K562 (cell line): ENCODE results near the gene KANK4. TPM values are rescaled to one million over a fixed set of nuclear protein-coding genes. Genes with fewer than 3 reads are reported as not detected.

Source experiments
- ATAC-seq: fragments of 200-7000 bp; cut with Tn5 transposase; 3 replicates; pipeline ENCODE4 v1.9.1; 2020; ENCODE audit warnings: moderate library complexity
- BruUV-seq: library from RNA; stranded (reverse); fragments of 400-500 nt; replicated peaks from 2 replicates; lab custom pipeline; 2021; lab: Mats Ljungman, UMichigan
- CTCF ChIA-PET: fragments of 300-600 bp; formaldehyde crosslinking; extraction: SDS; loops from one replicate; lab custom pipeline; 2021; ENCODE audit warnings: low intra/inter-chr PET ratio; lab: Yijun Ruan, JAX
- POLR2A ChIA-PET: fragments of 300-600, 350-650 bp; sonication (Branson Sonifier 250); formaldehyde crosslinking; extraction: SDS; loops from one replicate; lab custom pipeline; 2021; ENCODE audit warnings: antibody characterized with exemption, inconsistent platforms; lab: Yijun Ruan, JAX
- DNase-seq, 4 experiments: peaks; one replicate each; pipeline versions ENCODE4 v3.0.0 to v3.0.0-alpha.2; 2011 to 2018; ENCODE audit warnings: low spot score in 3 of 4, mixed read lengths in 3 of 4; ENCODE audit errors: extremely low read depth in 1 of 4
- FAIRE-seq: peaks from 2 replicates; lab custom pipeline; 2011; peaks lifted over from hg19 to GRCh38; lab: Jason Lieb, UNC
- H2AFZ ChIP-seq: 2 replicates; pipeline ENCODE4 v1.6.0; 2011; ENCODE audit warnings: low read depth, low read length, control low read depth, inconsistent platforms
- H3K27ac ChIP-seq: fragments of 200-600 bp; 3 replicates; pipeline ENCODE4 v1.8.0; 2011; ENCODE audit warnings: low read depth, mild to moderate bottlenecking, control low read depth, inconsistent platforms, low read length, moderate library complexity, mixed read lengths; ENCODE audit errors: extremely low read depth
- H3K27me3 ChIP-seq, 2 experiments: fragments of 300-600 bp in 1 of 2; 2 replicates in 1 of 2; 3 replicates in 1 of 2; pipeline versions ENCODE4 v1.6.0 to v1.8.0; 2011; ENCODE audit warnings: inconsistent platforms in 2 of 2, low read length in 2 of 2, mild to moderate bottlenecking in 1 of 2, mixed read lengths in 1 of 2, moderate library complexity in 1 of 2; ENCODE audit not compliant: control insufficient read depth in 2 of 2, insufficient read depth in 2 of 2
- H3K36me3 ChIP-seq: fragments of 300-600 bp; 3 replicates; pipeline ENCODE4 v1.8.0; 2011; ENCODE audit warnings: mild to moderate bottlenecking, low read length, inconsistent platforms; ENCODE audit not compliant: control insufficient read depth, insufficient read depth
- H3K4me1 ChIP-seq, 2 experiments: fragments of 200-600 bp in 1 of 2; replicated peaks in 1 of 2; 2 replicates in 1 of 2; 3 replicates in 1 of 2; pipeline versions ENCODE4 v1.5.1 to v1.8.0; 2011; ENCODE audit warnings: inconsistent platforms in 2 of 2, low read length in 2 of 2, mild to moderate bottlenecking in 1 of 2, mixed read lengths in 1 of 2, moderate library complexity in 1 of 2; ENCODE audit not compliant: control insufficient read depth in 2 of 2, insufficient read depth in 2 of 2
- H3K4me2 ChIP-seq: 2 replicates; pipeline ENCODE4 v1.6.1; 2011; ENCODE audit warnings: low read length, control low read depth, inconsistent platforms, mixed read lengths; ENCODE audit not compliant: insufficient read depth
- H3K4me3 ChIP-seq: fragments of 200-600 bp; sonication (generic), shearing (Covaris generic); 2 replicates; pipeline ENCODE4 v1.5.1; 2016; ENCODE audit warnings: control low read depth, inconsistent platforms
- H3K79me2 ChIP-seq: fragments of 200-600 bp; 3 replicates; pipeline ENCODE4 v1.8.0; 2011; ENCODE audit warnings: low read length, inconsistent platforms; ENCODE audit not compliant: control insufficient read depth, insufficient read depth
- H3K9ac ChIP-seq, 2 experiments: 2 replicates each; pipeline versions ENCODE4 v1.6.0 to v1.6.1; 2011; ENCODE audit warnings: low read depth in 2 of 2, low read length in 2 of 2, control low read depth in 1 of 2, inconsistent platforms in 1 of 2, mild to moderate bottlenecking in 1 of 2, mixed read lengths in 1 of 2; ENCODE audit not compliant: insufficient read depth in 1 of 2
- H3K9me1 ChIP-seq: one replicate; pipeline ENCODE4 v1.6.0; 2011; ENCODE audit warnings: inconsistent platforms, mild to moderate bottlenecking, low read length, moderate library complexity; ENCODE audit not compliant: control insufficient read depth, insufficient read depth
- H3K9me3 ChIP-seq: replicated peaks from 2 replicates; pipeline ENCODE4 v1.5.1; 2011; ENCODE audit warnings: low read depth, low read length, inconsistent platforms; ENCODE audit not compliant: control insufficient read depth, insufficient read depth
- H4K20me1 ChIP-seq: replicated peaks from 2 replicates; pipeline ENCODE4 v1.6.1; 2011; ENCODE audit warnings: low read length, inconsistent platforms, mixed read lengths; ENCODE audit not compliant: control insufficient read depth, insufficient read depth
- CEBPZ ChIP-seq: fragments of 150-350 bp; IDR thresholded peaks from 2 replicates; pipeline ENCODE4 v1.6.1; 2014; ENCODE audit warnings: low read depth, mild to moderate bottlenecking, low read length, borderline replicate concordance
- DACH1 ChIP-seq: fragments of 450-650 bp; IDR thresholded peaks from 2 replicates; pipeline ENCODE4 v1.6.1; 2018; ENCODE audit not compliant: partially characterized antibody
- MEIS2 ChIP-seq: fragments of 450-650 bp; IDR thresholded peaks from 2 replicates; pipeline ENCODE4 v1.6.1; 2014; ENCODE audit warnings: mild to moderate bottlenecking; ENCODE audit not compliant: partially characterized antibody
- SRSF1 ChIP-seq: fragments of 200-400 bp; formaldehyde crosslinking; IDR thresholded peaks from 2 replicates; pipeline ENCODE4 v1.6.1; 2017; ENCODE audit warnings: mild to moderate bottlenecking, low read depth, low read length, moderate library complexity
- ZFP36 ChIP-seq: fragments of 150-350 bp; IDR thresholded peaks from 2 replicates; pipeline ENCODE4 v1.6.1; 2018; ENCODE audit warnings: low read length, low read depth; ENCODE audit not compliant: partially characterized antibody
- WGBS: fragments of 100-300 bp; shearing (Covaris generic); methylation state at CpG from one replicate; pipeline ENCODE4 v1.1.6; 2016; ENCODE audit warnings: low coverage, mixed read lengths; ENCODE audit not compliant: insufficient coverage; ENCODE audit errors: missing lambda C conversion rate; 5-methylcytosine and 5-hydroxymethylcytosine counted together
- in situ Hi-C: fragments of 300-500 bp; cut with MboI; formaldehyde crosslinking; loops from 4 replicates; pipeline ENCODE4 v1.15.0; 2018; ENCODE audit warnings: inconsistent platforms, mixed read lengths
- intact Hi-C: fragments of 100-400 bp; cut with micrococcal nuclease; formaldehyde crosslinking; loops from 2 replicates; pipeline ENCODE4 v1.14.2; 2022
- polyA plus RNA-seq, 8 experiments: library from polyadenylated mRNA; depleted of rRNA in 4 of 8; stranded (reverse) in 5 of 8; unstranded in 3 of 8; fragments of >200 nt; fragmentation: Nextera tagmentation in 2 of 8; fragmentation: Illumina TruSeq in 1 of 8; extraction: Ambion mirVana in 2 of 8; extraction: Trizol in 1 of 8; gene quantifications; 2 replicates each; pipeline versions ENCODE4 v1.2.1 to v1.2.3, GENCODE V29; 2011 to 2014; ENCODE audit warnings: inconsistent platforms in 1 of 8, missing spikeins in 1 of 8
- total RNA-seq, 7 experiments: library from RNA; depleted of rRNA in 6 of 7; stranded (reverse); fragments of >200 nt in 6 of 7; fragmentation: Illumina TruSeq in 2 of 7; extraction: Trizol in 2 of 7; gene quantifications; 2 replicates each; pipeline versions ENCODE4 v1.2.1 to v1.2.3, GENCODE V29; 2011 to 2021; ENCODE audit warnings: low replicate concordance in 1 of 7
- TF ChIP-seq, protein P1 (sequence below): fragments of 250-450 bp; sonication (Bioruptor Pico); IDR thresholded peaks from 2 replicates; pipeline ENCODE4 v1.5.0; 2020; ENCODE audit warnings: mild to moderate bottlenecking, borderline replicate concordance

Gene KANK4
- total and polyA plus RNA-seq, 9 of the 15 experiments (the other 6 are each of a cell fraction or from before 2014, with no cell fraction given), result not detected

- Histone ChIP-seq H3K79me2 (no peaks in the 10 kb centered on the region), H3K27me3 (peaks cover 18 to 34% of the 10 kb centered on the region in 2 experiments), H3K9me1 (no peaks in the 10 kb centered on the region), H3K4me1 (no peaks in the 10 kb centered on the region), H2AFZ (no peak overlapping the region), H3K36me3 (no peaks in the 10 kb centered on the region), H3K4me2 (no peak overlapping the region)
- BruUV-seq, result no TSS peak
- no peak for FAIRE-seq
- intact Hi-C loops, result no loop called here
- CTCF ChIA-PET, result no interaction called here
- in situ Hi-C loops, result no loop called here
- no peak for ATAC-seq
- TF ChIP-seq SRSF1, result no peak
- no peak for TF ChIP-seq ZFP36
- TF ChIP-seq, protein P1, sequence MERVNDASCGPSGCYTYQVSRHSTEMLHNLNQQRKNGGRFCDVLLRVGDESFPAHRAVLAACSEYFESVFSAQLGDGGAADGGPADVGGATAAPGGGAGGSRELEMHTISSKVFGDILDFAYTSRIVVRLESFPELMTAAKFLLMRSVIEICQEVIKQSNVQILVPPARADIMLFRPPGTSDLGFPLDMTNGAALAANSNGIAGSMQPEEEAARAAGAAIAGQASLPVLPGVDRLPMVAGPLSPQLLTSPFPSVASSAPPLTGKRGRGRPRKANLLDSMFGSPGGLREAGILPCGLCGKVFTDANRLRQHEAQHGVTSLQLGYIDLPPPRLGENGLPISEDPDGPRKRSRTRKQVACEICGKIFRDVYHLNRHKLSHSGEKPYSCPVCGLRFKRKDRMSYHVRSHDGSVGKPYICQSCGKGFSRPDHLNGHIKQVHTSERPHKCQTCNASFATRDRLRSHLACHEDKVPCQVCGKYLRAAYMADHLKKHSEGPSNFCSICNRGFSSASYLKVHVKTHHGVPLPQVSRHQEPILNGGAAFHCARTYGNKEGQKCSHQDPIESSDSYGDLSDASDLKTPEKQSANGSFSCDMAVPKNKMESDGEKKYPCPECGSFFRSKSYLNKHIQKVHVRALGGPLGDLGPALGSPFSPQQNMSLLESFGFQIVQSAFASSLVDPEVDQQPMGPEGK, result no peak
- TF ChIP-seq MEIS2, result no peak
- no peak for TF ChIP-seq CEBPZ
- TF ChIP-seq DACH1, result no peak
- TF ChIP-seq, all 486 proteins: peak for 0
- 0% methylated on average over 6 of the region's 6 CpGs for whole genome bisulfite sequencing
- no peak for DNase-seq
- POLR2A ChIA-PET, result no interaction called here
- Histone ChIP-seq H3K9ac (no peak overlapping the region), H3K9me3 (no peaks in the 10 kb centered on the region), H3K27ac (no peak overlapping the region), H3K4me3 (no peak overlapping the region), H4K20me1 (no peaks in the 10 kb centered on the region)
These were observed 38.7 kb upstream of the KANK4 start for GRCh38 chr1:62357916-62358315.
